ENCODE data around the gene PCYT1A. TPM values are rescaled to one million over a fixed set of nuclear protein-coding genes. Genes with fewer than 3 reads are reported as not detected.
A peak's percentile ranks its signal among the peaks of the same experiment; 100 is the strongest.

Gene PCYT1A
- total and polyA plus RNA-seq, 4 donors: 21.2 to 67.4 (median 42.7) TPM

DNA sequence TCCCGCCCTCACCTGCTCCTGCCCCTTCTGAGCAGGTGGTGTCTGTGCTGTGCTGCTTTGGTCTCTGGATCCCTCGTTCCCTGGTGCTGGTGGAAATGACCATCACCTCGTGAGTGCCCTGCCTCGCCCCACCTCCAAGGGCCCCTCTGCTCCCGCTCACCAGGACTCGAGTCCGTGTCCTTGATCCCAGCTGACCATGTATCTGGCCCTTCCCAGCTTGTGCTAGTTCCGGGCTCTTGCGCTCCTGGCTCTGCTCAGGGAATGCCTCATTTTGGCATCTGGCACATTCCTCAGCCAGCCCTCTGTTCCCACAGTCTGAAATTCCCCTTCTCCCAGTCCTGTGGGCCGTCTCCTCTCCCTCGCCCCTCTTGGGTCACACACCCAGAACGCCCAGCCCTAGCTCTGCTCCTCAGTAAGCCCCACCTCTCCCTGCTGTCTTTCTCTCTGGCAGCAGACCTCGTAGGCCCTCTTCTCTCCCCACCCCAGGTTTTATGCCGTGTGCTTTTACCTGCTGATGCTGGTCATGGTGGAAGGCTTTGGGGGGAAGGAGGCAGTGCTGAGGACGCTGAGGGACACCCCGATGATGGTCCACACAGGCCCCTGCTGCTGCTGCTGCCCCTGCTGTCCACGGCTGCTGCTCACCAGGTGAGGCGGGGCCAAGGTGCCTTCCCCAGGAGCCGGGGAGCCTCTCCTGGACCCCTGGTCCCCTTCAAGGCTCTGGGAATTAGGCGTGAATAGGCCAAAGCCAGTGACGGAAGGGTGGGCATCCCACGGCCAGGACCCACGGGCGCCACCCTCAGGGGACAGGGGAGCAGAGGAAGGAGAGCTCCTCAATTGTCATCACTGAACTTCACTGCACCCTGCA is 59.7 kb downstream of the PCYT1A start:
- 55 to 72% methylated on average over 24 of the region's 24 CpGs for WGBS, 2 donors
- Histone ChIP-seq H3K27ac (ENCODE audit: low read depth in 1 of 2, low read length in 1 of 2) (no peak overlapping the region), H3K27me3 (ENCODE audit: control insufficient read depth in 3 of 3, insufficient read depth in 3 of 3, low read length in 2 of 3) (no peaks in the 10 kb centered on the region), H3K4me1 (ENCODE audit: control insufficient read depth in 5 of 5, insufficient read depth in 5 of 5, low read length in 5 of 5) (no peaks in the 10 kb centered on the region), H3K9ac (ENCODE audit: insufficient read depth in 1 of 2, low read length in 2 of 2) (no peak overlapping the region), H3K36me3 (ENCODE audit: control insufficient read depth in 4 of 4, insufficient read depth in 4 of 4, low read length in 4 of 4) (no peaks in the 10 kb centered on the region), H3K9me3 (ENCODE audit: control insufficient read depth in 4 of 4, insufficient read depth in 3 of 4, low read length in 3 of 4) (no peaks in the 10 kb centered on the region), H3K4me3 (no peak overlapping the region)
- ATAC-seq (ENCODE audit: insufficient read depth, low FRiP score): no peak
- peak in 1 of 3 donors; percentile 32 for DNase-seq
- TF ChIP-seq, protein P1, sequence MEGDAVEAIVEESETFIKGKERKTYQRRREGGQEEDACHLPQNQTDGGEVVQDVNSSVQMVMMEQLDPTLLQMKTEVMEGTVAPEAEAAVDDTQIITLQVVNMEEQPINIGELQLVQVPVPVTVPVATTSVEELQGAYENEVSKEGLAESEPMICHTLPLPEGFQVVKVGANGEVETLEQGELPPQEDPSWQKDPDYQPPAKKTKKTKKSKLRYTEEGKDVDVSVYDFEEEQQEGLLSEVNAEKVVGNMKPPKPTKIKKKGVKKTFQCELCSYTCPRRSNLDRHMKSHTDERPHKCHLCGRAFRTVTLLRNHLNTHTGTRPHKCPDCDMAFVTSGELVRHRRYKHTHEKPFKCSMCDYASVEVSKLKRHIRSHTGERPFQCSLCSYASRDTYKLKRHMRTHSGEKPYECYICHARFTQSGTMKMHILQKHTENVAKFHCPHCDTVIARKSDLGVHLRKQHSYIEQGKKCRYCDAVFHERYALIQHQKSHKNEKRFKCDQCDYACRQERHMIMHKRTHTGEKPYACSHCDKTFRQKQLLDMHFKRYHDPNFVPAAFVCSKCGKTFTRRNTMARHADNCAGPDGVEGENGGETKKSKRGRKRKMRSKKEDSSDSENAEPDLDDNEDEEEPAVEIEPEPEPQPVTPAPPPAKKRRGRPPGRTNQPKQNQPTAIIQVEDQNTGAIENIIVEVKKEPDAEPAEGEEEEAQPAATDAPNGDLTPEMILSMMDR (IDR thresholded peaks at IDR 0.05; ENCODE audit: control extremely low read depth, extremely low read depth): no peak

GRCh38 chr3:196227121-196227561 is 60.4 kb downstream of the PCYT1A start:
- ATAC-seq (ENCODE audit: insufficient read depth, low FRiP score) (no peak), DNase-seq (no peak)
- Histone ChIP-seq H3K9ac (ENCODE audit: insufficient read depth in 1 of 2, low read length in 2 of 2) (no peak overlapping the region), H3K27ac (ENCODE audit: low read depth in 1 of 2, low read length in 1 of 2) (no peak overlapping the region), H3K9me3 (ENCODE audit: control insufficient read depth in 4 of 4, insufficient read depth in 3 of 4, low read length in 3 of 4) (no peaks in the 10 kb centered on the region), H3K36me3 (ENCODE audit: control insufficient read depth in 4 of 4, insufficient read depth in 4 of 4, low read length in 4 of 4) (no peaks in the 10 kb centered on the region), H3K27me3 (ENCODE audit: control insufficient read depth in 3 of 3, insufficient read depth in 3 of 3, low read length in 2 of 3) (no peaks in the 10 kb centered on the region), H3K4me1 (ENCODE audit: control insufficient read depth in 5 of 5, insufficient read depth in 5 of 5, low read length in 5 of 5) (no peaks in the 10 kb centered on the region), H3K4me3 (no peak overlapping the region)
- TF ChIP-seq, protein P1 (IDR thresholded peaks at IDR 0.05; ENCODE audit: control extremely low read depth, extremely low read depth): no peak
- WGBS, 2 donors: 73 to 83% methylated on average over 14 of the region's 14 CpGs

- Histone ChIP-seq H3K27me3 (ENCODE audit: control insufficient read depth in 3 of 3, insufficient read depth in 3 of 3, low read length in 2 of 3) (no peaks in the 10 kb centered on the region), H3K4me3 (no peak overlapping the region), H3K9ac (ENCODE audit: insufficient read depth in 1 of 2, low read length in 2 of 2) (no peak overlapping the region), H3K9me3 (ENCODE audit: control insufficient read depth in 4 of 4, insufficient read depth in 3 of 4, low read length in 3 of 4) (no peaks in the 10 kb centered on the region), H3K4me1 (ENCODE audit: control insufficient read depth in 5 of 5, insufficient read depth in 5 of 5, low read length in 5 of 5) (no peaks in the 10 kb centered on the region), H3K36me3 (ENCODE audit: control insufficient read depth in 4 of 4, insufficient read depth in 4 of 4, low read length in 4 of 4) (no peaks in the 10 kb centered on the region), H3K27ac (ENCODE audit: low read depth in 1 of 2, low read length in 1 of 2) (no peak overlapping the region)
- no peak for DNase-seq
- 91 to 92% methylated on average over 15 of the region's 15 CpGs for WGBS, 2 donors
- TF ChIP-seq, protein P1 (IDR thresholded peaks at IDR 0.05; ENCODE audit: control extremely low read depth, extremely low read depth): no peak
- no peak for ATAC-seq (ENCODE audit: insufficient read depth, low FRiP score)
Measured at GRCh38 chr3:196225763-196226364, 61.7 kb downstream of the PCYT1A start.

All from lung (tissue), 12 donors.